H1 (cell line): ENCODE data around the gene FAM234A. TPM values are rescaled to one million over a fixed set of nuclear protein-coding genes. Genes with fewer than 3 reads are reported as not detected.

ENCODE experiments used
- CTCF ChIA-PET: fragments of 300-600 bp; sonication (Branson Sonifier 250); formaldehyde crosslinking; loops from one replicate; lab custom pipeline; 2021; ENCODE audit not compliant: partially characterized antibody; lab: Charles Lee
- POLR2A ChIA-PET: fragments of 300-600 bp; sonication (Branson Sonifier 250); formaldehyde crosslinking; loops from one replicate; lab custom pipeline; 2021; ENCODE audit warnings: inconsistent platforms; ENCODE audit not compliant: partially characterized antibody; lab: Charles Lee
- DNase-seq, 2 experiments: peaks; one replicate each; pipeline versions ENCODE4 v3.0.0 to v3.0.0-alpha.2; 2010 to 2022; ENCODE audit warnings: low spot score in 2 of 2, low read depth in 1 of 2, mixed read lengths in 1 of 2
- FAIRE-seq: peaks from 2 replicates; lab custom pipeline; 2011; peaks lifted over from hg19 to GRCh38; lab: Jason Lieb, UNC
- H2AFZ ChIP-seq: 2 replicates; pipeline ENCODE4 v1.8.1; 2012; ENCODE audit warnings: low read length, inconsistent platforms
- H2AK5ac ChIP-seq: 2 replicates; pipeline ENCODE4 v1.6.1; 2013; ENCODE audit warnings: low read depth, low read length
- H2BK120ac ChIP-seq: replicated peaks from 2 replicates; pipeline ENCODE3; 2013; ENCODE audit warnings: low read depth, low read length, inconsistent platforms
- H2BK12ac ChIP-seq: 2 replicates; pipeline ENCODE4 v1.6.1; 2013; ENCODE audit warnings: low read depth, low read length
- H2BK15ac ChIP-seq: 2 replicates; pipeline ENCODE4 v1.6.1; 2013; ENCODE audit warnings: low read length
- H2BK20ac ChIP-seq: 2 replicates; pipeline ENCODE4 v1.6.1; 2013; ENCODE audit warnings: low read length
- H2BK5ac ChIP-seq: 2 replicates; pipeline ENCODE4 v1.6.1; 2013; ENCODE audit warnings: low read depth, low read length
- H3K14ac ChIP-seq: 2 replicates; pipeline ENCODE4 v1.6.1; 2013; ENCODE audit warnings: inconsistent platforms; ENCODE audit not compliant: insufficient read length
- H3K18ac ChIP-seq: 2 replicates; pipeline ENCODE4 v1.6.1; 2013; ENCODE audit warnings: low read length; ENCODE audit errors: extremely low read depth
- H3K23ac ChIP-seq: 2 replicates; pipeline ENCODE4 v1.6.1; 2013; ENCODE audit warnings: inconsistent platforms; ENCODE audit not compliant: insufficient read length
- H3K23me2 ChIP-seq: 2 replicates; pipeline ENCODE4 v1.6.1; 2013; ENCODE audit warnings: low read depth, low read length
- H3K27ac ChIP-seq: 2 replicates; pipeline ENCODE4 v1.6.1; 2011; ENCODE audit warnings: low read depth, low read length, inconsistent platforms
- H3K27me3 ChIP-seq, 4 experiments: replicated peaks in 1 of 4; 1 replicate in 1 of 4; 2 replicates in 3 of 4; pipeline versions ENCODE4 v1.6.1 to v1.8.1; 2011 to 2013; ENCODE audit warnings: low read length in 3 of 4, mild to moderate bottlenecking in 3 of 4, inconsistent platforms in 2 of 4, mixed read lengths in 2 of 4, moderate library complexity in 1 of 4; ENCODE audit not compliant: control insufficient read depth in 3 of 4, insufficient read depth in 3 of 4; ENCODE audit errors: extremely low read depth in 1 of 4
- H3K36me3 ChIP-seq, 4 experiments: 2 replicates each; pipeline versions ENCODE4 v1.6.1 to v1.8.1; 2011 to 2013; ENCODE audit warnings: mild to moderate bottlenecking in 4 of 4, low read length in 3 of 4, moderate library complexity in 2 of 4, control low read depth in 1 of 4, inconsistent platforms in 1 of 4; ENCODE audit not compliant: insufficient read depth in 4 of 4, control insufficient read depth in 2 of 4
- H3K4ac ChIP-seq: replicated peaks from 2 replicates; pipeline ENCODE3; 2013; ENCODE audit warnings: low read length, low read depth, mixed read lengths, inconsistent platforms; ENCODE audit not compliant: insufficient read length
- H3K4me1 ChIP-seq, 4 experiments: replicated peaks in 1 of 4; 1 replicate in 1 of 4; 2 replicates in 3 of 4; pipeline versions ENCODE4 v1.6.1 to v1.8.1; 2011 to 2013; ENCODE audit warnings: low read length in 3 of 4, inconsistent platforms in 2 of 4, mixed read lengths in 1 of 4; ENCODE audit not compliant: insufficient read depth in 4 of 4, control insufficient read depth in 3 of 4
- H3K4me2 ChIP-seq, 2 experiments: 2 replicates each; pipeline versions ENCODE4 v1.6.1 to v1.8.1; 2011 to 2013; ENCODE audit warnings: low read depth in 2 of 2, low read length in 2 of 2, control low read depth in 1 of 2, inconsistent platforms in 1 of 2, mild to moderate bottlenecking in 1 of 2; ENCODE audit not compliant: insufficient read depth in 1 of 2
- H3K4me3 ChIP-seq, 4 experiments: fragments of 200-600, 300-600 bp in 1 of 4; sonication (generic), shearing (Covaris generic), sonication (Bioruptor Twin) in 1 of 4; 2 replicates each; pipeline versions ENCODE4 v1.5.1 to v1.8.1; 2011 to 2016; ENCODE audit warnings: low read length in 4 of 4, low read depth in 3 of 4, control low read depth in 2 of 4, inconsistent platforms in 2 of 4, mild to moderate bottlenecking in 2 of 4, mixed read lengths in 1 of 4, moderate library complexity in 1 of 4; ENCODE audit not compliant: insufficient read depth in 2 of 4; ENCODE audit errors: extremely low read depth in 1 of 4
- H3K56ac ChIP-seq: replicated peaks from 2 replicates; pipeline ENCODE3; 2013; ENCODE audit warnings: low read depth, mild to moderate bottlenecking, mixed read lengths, low read length, inconsistent platforms; ENCODE audit not compliant: insufficient read length
- H3K79me1 ChIP-seq: 2 replicates; pipeline ENCODE4 v1.6.1; 2013; ENCODE audit warnings: low read depth, low read length, control low read depth
- H3K79me2 ChIP-seq, 2 experiments: 2 replicates each; pipeline versions ENCODE4 v1.6.1 to v1.8.1; 2012 to 2013; ENCODE audit warnings: low read length in 2 of 2, mild to moderate bottlenecking in 2 of 2, inconsistent platforms in 1 of 2; ENCODE audit not compliant: insufficient read depth in 2 of 2, control insufficient read depth in 1 of 2
- H3K9ac ChIP-seq, 4 experiments: replicated peaks in 1 of 4; 1 replicate in 1 of 4; 2 replicates in 3 of 4; pipeline versions ENCODE4 v1.6.1 to v1.8.1; 2011 to 2013; ENCODE audit warnings: low read depth in 3 of 4, low read length in 3 of 4, control low read depth in 2 of 4, mild to moderate bottlenecking in 2 of 4, moderate library complexity in 2 of 4, inconsistent platforms in 1 of 4; ENCODE audit errors: extremely low read depth in 1 of 4
- H3K9me3 ChIP-seq, 2 experiments: 2 replicates each; pipeline versions ENCODE4 v1.6.1 to v1.8.1; 2012 to 2013; ENCODE audit warnings: mild to moderate bottlenecking in 2 of 2, moderate library complexity in 2 of 2, control low read depth in 1 of 2, inconsistent platforms in 1 of 2, low read depth in 1 of 2, low read length in 1 of 2, mixed read lengths in 1 of 2; ENCODE audit not compliant: insufficient read depth in 2 of 2
- H4K20me1 ChIP-seq, 2 experiments: replicated peaks in 1 of 2; 2 replicates each; pipeline versions ENCODE3 to v1.8.1; 2011 to 2013; ENCODE audit warnings: inconsistent platforms in 2 of 2, low read length in 2 of 2, mild to moderate bottlenecking in 1 of 2; ENCODE audit not compliant: insufficient read depth in 2 of 2, control insufficient read depth in 1 of 2
- H4K5ac ChIP-seq: 2 replicates; pipeline ENCODE4 v1.6.1; 2013; ENCODE audit warnings: low read length, low read depth, mixed read lengths, inconsistent platforms; ENCODE audit not compliant: insufficient read length
- H4K8ac ChIP-seq: 2 replicates; pipeline ENCODE4 v1.8.0; 2013; ENCODE audit warnings: mild to moderate bottlenecking, moderate library complexity, low read length, inconsistent platforms; ENCODE audit not compliant: insufficient read depth; ENCODE audit errors: extremely low read depth
- H4K91ac ChIP-seq: replicated peaks from 2 replicates; pipeline ENCODE3; 2013; ENCODE audit warnings: low read length, mixed read lengths, inconsistent platforms; ENCODE audit not compliant: insufficient read length
- NANOG ChIP-seq: IDR thresholded peaks from 2 replicates; pipeline ENCODE4 v1.6.1; 2011; ENCODE audit warnings: low read length, low read depth, mild to moderate bottlenecking, inconsistent platforms; ENCODE audit not compliant: insufficient read depth, poor library complexity, severe bottlenecking
- WGBS, 2 experiments: shearing (Covaris generic) in 1 of 2; methylation state at CpG; one replicate each; pipeline versions ENCODE4 v1.1.6 to v1.1.7; 2013 to 2015; ENCODE audit warnings: low lambda C conversion rate in 2 of 2, mixed read lengths in 2 of 2, inconsistent platforms in 1 of 2, low coverage in 1 of 2, missing lambda C conversion rate in 1 of 2; ENCODE audit not compliant: insufficient replicate concordance in 2 of 2, insufficient coverage in 1 of 2, insufficient read length in 1 of 2; ENCODE audit errors: extremely low coverage in 1 of 2, missing lambda C conversion rate in 1 of 2; 5-methylcytosine and 5-hydroxymethylcytosine counted together
- polyA plus RNA-seq, 7 experiments: library from polyadenylated mRNA; depleted of rRNA in 3 of 7; stranded (reverse) in 5 of 7; unstranded in 2 of 7; fragments of >200 nt in 5 of 7; fragments of 200-250 nt in 2 of 7; gene quantifications; 1 replicate in 5 of 7; 2 replicates in 1 of 7; 4 replicates in 1 of 7; pipeline versions ENCODE4 v1.2.1 to v1.2.3, GENCODE V29; 2011 to 2013; ENCODE audit warnings: missing spikeins in 2 of 7, mixed read lengths in 2 of 7
- total RNA-seq: library from RNA; stranded (reverse); fragmentation: NEBNext Ultra II Directional; extraction: Animal tissue kit (Norgen Biotek cat#: 25700); gene quantifications from 2 replicates; pipeline ENCODE4 v1.2.1, GENCODE V29; 2021

FAM234A gene
- total and polyA plus RNA-seq, 2 of the 8 experiments (the other 6 are each of a cell fraction or from before 2014, with no cell fraction given) = 80.6 to 104 TPM

DNA sequence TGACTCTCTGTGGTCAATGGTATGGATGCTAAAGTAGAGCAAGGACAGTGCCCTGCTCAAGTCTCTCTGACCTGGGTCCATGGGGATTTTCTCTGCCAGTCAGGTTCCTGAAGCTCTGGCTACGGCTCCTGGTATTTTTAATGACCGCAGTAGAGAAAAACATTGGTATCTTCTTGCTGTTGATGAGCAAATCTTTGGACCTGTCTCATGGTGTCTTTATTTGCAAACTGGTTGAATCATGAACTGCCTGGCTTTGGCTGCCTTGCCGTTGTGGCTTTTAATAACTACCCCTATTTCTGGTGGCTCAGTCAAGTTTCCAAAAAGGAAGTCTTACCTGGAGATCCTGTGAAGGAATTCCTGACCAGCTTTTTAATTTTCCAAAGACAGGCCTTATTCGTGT, 8.7 kb downstream of the FAM234A start:
- ChIA-PET CTCF (interaction anchor here (0.6 kb wide), 1 partner anchor 62 kb away, joined by 3 read pairs; no protein-coding TSS in a partner anchor), POLR2A (interaction anchor here (1.4 to 5.0 kb wide), 3 partner anchors 10 to 19 kb away, joined by 3 to 26 read pairs (median 5); partner anchors contain the start of gene LUC7L)
- no peak overlapping the region for H3K14ac ChIP-seq
- H3K23me2 ChIP-seq = no peaks in the 10 kb centered on the region
- H3K56ac ChIP-seq = no peak overlapping the region
- H2BK12ac ChIP-seq = no peak overlapping the region
- TF ChIP-seq NANOG = no peak
- H3K4me2 ChIP-seq = no peak overlapping the region
- H2AK5ac ChIP-seq = no peak overlapping the region
- no peak for DNase-seq
- H4K8ac ChIP-seq = no peak overlapping the region
- H4K20me1 ChIP-seq = peaks cover 0 to 9% of the 10 kb centered on the region in 2 experiments
- H3K79me1 ChIP-seq = peaks cover 3% of the 10 kb centered on the region
- no peak overlapping the region for H2BK20ac ChIP-seq
- H2BK5ac ChIP-seq = no peak overlapping the region
- peaks cover 0 to 38% of the 10 kb centered on the region in 2 experiments; a peak in 3 of 4 replicates for H3K79me2 ChIP-seq
- H3K23ac ChIP-seq = no peak overlapping the region
- H2BK15ac ChIP-seq = no peak overlapping the region
- H3K27me3 ChIP-seq = no peaks in the 10 kb centered on the region
- no peaks in the 10 kb centered on the region for H3K9me3 ChIP-seq
- H3K36me3 ChIP-seq = no peaks in the 10 kb centered on the region
- no peak overlapping the region for H3K4ac ChIP-seq
- H4K5ac ChIP-seq = no peak overlapping the region
- H4K91ac ChIP-seq = no peak overlapping the region
- H2BK120ac ChIP-seq = no peak overlapping the region
- no peak overlapping the region for H3K4me3 ChIP-seq
- no peak for FAIRE-seq
- no peak overlapping the region for H3K18ac ChIP-seq
- 86% methylated on average over 4 of the region's 4 CpGs; no CpG with 5 or more reads in 1 of the 2 experiments for WGBS, 2 experiments
- H3K27ac ChIP-seq = no peak overlapping the region
- H2AFZ ChIP-seq = no peak overlapping the region
- H3K9ac ChIP-seq = no peak overlapping the region
- H3K4me1 ChIP-seq = no peaks in the 10 kb centered on the region
